Adrenal gland (tissue), 5 donors: ENCODE data around the gene BCL11A.

Source experiments
- POLR2A ChIP-seq, 2 donors: fragments of 450-650 bp; IDR thresholded peaks; one replicate each; pipeline ENCODE4 v1.6.1; 2017; ENCODE audit warnings: antibody characterized with exemption in 2 of 2, mild to moderate bottlenecking in 2 of 2, moderate library complexity in 1 of 2
- TF ChIP-seq, protein P1 (sequence below), 6 experiments: fragments of 450-650 bp in 4 of 6; fragments of 200-600 bp in 2 of 6; sonication (generic) in 1 of 6; IDR thresholded peaks; 1 replicate in 5 of 6; 2 replicates in 1 of 6; pipeline versions ENCODE4 v1.5.1 to v1.8.0; 2016 to 2021; ENCODE audit warnings: antibody characterized with exemption in 6 of 6, mild to moderate bottlenecking in 2 of 6, moderate library complexity in 1 of 6
- donor health status: DM: no; HTN: no; CAD: no.

DNA sequence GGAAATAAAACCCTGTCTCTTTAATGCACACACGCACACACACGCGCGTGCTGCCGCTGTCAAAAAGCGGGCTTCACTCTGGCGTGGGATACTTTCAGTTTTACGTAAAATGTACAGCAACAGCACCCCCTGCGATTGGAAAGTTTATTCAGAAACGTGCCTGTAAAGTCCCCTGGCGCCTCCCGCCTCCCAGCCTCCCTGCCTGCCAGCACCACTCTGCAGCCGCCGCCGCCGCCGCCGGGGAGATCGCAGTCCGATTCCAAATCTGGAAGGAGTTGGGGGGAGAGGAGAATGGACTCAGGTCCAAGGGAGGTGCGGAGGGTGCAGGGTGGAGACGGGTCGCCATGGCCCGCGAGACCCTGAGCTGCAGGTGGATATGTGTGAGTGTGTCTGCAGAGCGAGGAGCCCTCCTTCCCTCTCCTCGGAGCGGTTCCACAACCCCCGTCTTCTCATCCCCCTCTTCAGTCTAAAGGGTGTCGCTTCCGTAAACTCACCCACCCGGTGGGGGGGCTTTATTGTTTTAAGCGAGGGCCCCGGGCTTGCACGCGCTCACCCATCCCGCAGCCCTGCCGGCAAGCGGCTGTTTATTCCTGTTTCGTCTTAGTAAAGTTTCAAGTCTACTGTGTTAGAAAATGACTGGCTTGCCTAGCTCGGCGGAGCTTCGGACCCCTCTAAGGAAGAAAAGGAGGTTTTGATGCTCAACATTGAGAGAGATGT is 1.8 kb upstream of the BCL11A start:
- TF ChIP-seq, protein P1, sequence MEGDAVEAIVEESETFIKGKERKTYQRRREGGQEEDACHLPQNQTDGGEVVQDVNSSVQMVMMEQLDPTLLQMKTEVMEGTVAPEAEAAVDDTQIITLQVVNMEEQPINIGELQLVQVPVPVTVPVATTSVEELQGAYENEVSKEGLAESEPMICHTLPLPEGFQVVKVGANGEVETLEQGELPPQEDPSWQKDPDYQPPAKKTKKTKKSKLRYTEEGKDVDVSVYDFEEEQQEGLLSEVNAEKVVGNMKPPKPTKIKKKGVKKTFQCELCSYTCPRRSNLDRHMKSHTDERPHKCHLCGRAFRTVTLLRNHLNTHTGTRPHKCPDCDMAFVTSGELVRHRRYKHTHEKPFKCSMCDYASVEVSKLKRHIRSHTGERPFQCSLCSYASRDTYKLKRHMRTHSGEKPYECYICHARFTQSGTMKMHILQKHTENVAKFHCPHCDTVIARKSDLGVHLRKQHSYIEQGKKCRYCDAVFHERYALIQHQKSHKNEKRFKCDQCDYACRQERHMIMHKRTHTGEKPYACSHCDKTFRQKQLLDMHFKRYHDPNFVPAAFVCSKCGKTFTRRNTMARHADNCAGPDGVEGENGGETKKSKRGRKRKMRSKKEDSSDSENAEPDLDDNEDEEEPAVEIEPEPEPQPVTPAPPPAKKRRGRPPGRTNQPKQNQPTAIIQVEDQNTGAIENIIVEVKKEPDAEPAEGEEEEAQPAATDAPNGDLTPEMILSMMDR (IDR thresholded peaks at IDR 0.05): peak in 2 of 6 experiments; percentile 12 to 30
- TF ChIP-seq POLR2A (IDR thresholded peaks at IDR 0.05): peak in 1 of 2 donors; percentile 38
